Measurements from ENCODE around the gene LIME1. TPM values are rescaled to one million over a fixed set of nuclear protein-coding genes. Genes with fewer than 3 reads are reported as not detected.

The LIME1 gene
- total and polyA plus RNA-seq, 4 donors = 6.5 to 57.6 (median 8.6) TPM

DNA sequence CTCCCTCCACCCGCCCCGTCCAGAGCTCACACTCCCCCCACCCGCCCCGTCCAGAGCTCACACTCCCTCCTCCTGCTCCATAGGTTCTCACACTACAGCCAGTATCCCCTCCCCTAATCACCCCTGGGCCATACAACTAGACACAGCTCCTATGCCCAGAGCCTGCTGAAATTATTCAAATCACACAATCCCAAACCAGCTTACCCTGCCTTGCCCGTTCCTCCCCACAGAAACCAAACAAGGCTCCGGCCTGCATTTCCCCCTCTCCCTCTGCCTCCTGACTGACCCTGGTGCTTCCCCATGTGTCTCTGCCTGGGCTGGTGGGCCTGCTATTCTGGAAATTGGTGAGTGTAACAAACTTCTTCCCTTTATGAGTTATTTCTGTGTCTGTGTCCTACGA lies 21.7 kb downstream of the LIME1 start:
- H3K27ac ChIP-seq (ENCODE audit: low read depth in 1 of 2, low read length in 2 of 2) = no peak overlapping the region
- intact Hi-C loops (cut with DNase I) = no loop called here
- DNase-seq (no peak), ATAC-seq (ENCODE audit: low FRiP score) (no peak)
- H3K36me3 ChIP-seq (ENCODE audit: control insufficient read depth in 1 of 2, insufficient read depth in 2 of 2, low read length in 1 of 2) = no peaks in the 10 kb centered on the region
- H3K27me3 ChIP-seq (ENCODE audit: control insufficient read depth in 1 of 2, insufficient read depth in 2 of 2, low read length in 1 of 2) = no peaks in the 10 kb centered on the region
- no peaks in the 10 kb centered on the region for H3K4me1 ChIP-seq (ENCODE audit: control insufficient read depth in 1 of 2, insufficient read depth in 2 of 2, low read length in 2 of 2)
- H3K4me3 ChIP-seq (ENCODE audit: low read length in 2 of 2) = no peak overlapping the region
- H3K9me3 ChIP-seq (ENCODE audit: control insufficient read depth, low read length) = no peaks in the 10 kb centered on the region
- WGBS, 2 donors = 94 to 96% methylated on average over 5 to 7 of the region's 7 CpGs

DNA sequence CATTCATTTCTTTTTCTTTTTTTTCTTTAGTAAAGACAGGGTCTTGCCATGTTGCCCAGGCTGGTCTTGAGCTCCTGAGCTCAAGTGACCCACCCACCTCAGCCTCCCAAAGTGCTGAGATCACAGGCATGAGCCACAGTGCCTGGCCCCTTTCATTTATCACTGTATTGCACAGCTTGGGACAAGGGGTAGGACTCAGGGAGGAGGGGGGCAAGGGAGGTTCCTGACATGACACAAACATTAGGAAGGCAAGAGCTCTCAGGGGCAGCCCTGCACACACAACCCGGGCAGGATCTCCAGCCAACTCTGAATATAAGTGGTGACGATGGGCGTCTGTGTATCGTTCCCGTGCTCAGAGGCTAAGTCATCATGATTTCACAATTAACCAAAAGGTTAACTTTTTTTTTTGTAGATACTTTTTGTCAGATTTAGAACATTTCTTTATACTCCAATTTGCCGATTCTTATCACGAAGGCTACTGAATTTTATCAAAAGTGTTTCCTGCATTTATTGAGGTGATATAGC lies 23.0 kb downstream of the LIME1 start:
- Histone ChIP-seq H3K4me1 (ENCODE audit: control insufficient read depth in 1 of 2, insufficient read depth in 2 of 2, low read length in 2 of 2) (no peaks in the 10 kb centered on the region), H3K36me3 (ENCODE audit: control insufficient read depth in 1 of 2, insufficient read depth in 2 of 2, low read length in 1 of 2) (no peaks in the 10 kb centered on the region), H3K27ac (ENCODE audit: low read depth in 1 of 2, low read length in 2 of 2) (no peak overlapping the region), H3K27me3 (ENCODE audit: control insufficient read depth in 1 of 2, insufficient read depth in 2 of 2, low read length in 1 of 2) (no peaks in the 10 kb centered on the region), H3K9me3 (ENCODE audit: control insufficient read depth, low read length) (no peaks in the 10 kb centered on the region), H3K4me3 (ENCODE audit: low read length in 2 of 2) (no peak overlapping the region)
- ATAC-seq (ENCODE audit: low FRiP score) (no peak), DNase-seq (no peak)
- 88 to 89% methylated on average over 7 of the region's 7 CpGs for WGBS, 2 donors
- intact Hi-C loops (cut with DNase I) = no loop called here

DNA sequence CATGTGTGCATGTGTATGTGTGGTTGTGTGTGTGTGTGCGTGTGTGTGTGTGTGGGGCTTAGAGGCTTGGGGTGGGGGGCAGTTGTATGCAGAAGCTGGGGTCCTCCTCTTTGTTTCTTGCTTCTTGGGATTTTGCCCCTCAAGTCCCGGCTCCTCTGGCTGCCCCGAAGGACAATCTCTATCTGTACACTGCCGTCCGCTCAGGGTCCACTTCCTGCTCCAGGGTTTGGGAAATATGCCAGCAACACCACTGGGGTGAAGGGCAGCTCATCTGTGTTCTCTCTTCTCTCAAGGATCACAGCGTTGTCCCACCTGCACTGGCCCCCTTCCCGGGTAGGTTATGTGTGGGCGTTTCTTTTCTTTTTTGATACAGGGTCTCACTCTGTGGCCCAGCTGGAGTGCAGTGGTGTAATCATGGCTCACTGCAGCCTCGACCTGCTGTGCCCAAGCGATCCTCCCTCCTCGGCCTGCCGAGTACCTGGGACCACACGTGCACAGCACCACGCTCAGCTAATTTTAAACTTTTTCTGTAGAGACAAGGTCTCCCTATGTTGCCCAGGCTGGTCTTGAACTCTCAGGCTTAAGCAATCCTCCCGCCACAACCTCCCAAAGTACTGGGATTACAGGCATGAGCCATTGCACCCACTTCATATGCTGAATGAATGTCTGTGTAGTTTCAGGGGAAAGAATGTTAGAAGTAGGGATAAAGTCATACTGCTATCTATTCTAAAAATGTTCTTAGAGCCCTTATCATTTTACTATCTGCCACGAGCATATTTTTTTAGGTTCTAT lies 28.8 kb downstream of the LIME1 start:
- 85 to 88% methylated on average over 16 of the region's 16 CpGs for WGBS, 2 donors
- intact Hi-C loops (cut with DNase I) = no loop called here
- no peak for ATAC-seq (ENCODE audit: low FRiP score)
- Histone ChIP-seq H3K27ac (ENCODE audit: low read depth in 1 of 2, low read length in 2 of 2) (no peak overlapping the region), H3K9me3 (ENCODE audit: control insufficient read depth, low read length) (no peaks in the 10 kb centered on the region), H3K36me3 (ENCODE audit: control insufficient read depth in 1 of 2, insufficient read depth in 2 of 2, low read length in 1 of 2) (no peaks in the 10 kb centered on the region), H3K4me3 (ENCODE audit: low read length in 2 of 2) (no peak overlapping the region), H3K4me1 (ENCODE audit: control insufficient read depth in 1 of 2, insufficient read depth in 2 of 2, low read length in 2 of 2) (no peaks in the 10 kb centered on the region), H3K27me3 (ENCODE audit: control insufficient read depth in 1 of 2, insufficient read depth in 2 of 2, low read length in 1 of 2) (no peaks in the 10 kb centered on the region)
- DNase-seq = no peak

DNA sequence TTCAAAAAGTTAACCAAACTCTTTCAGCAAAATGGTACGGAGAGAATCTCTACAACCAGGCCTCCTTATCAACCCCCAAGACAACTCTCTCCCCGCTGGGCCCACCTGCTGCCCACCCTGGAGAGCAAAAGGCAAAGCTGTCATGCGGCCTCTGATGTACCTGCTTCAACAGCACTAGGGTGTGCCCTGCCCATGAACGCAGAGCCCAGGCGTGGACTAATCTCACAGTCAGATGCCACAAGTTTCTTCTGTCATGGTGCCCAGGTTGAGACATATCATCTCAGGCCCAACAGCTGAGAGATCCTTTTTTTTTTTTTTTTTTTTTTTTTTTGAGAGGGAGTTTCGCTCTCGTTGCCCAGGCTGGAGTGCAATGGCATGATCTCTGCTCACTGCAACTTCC lies 29.4 kb downstream of the LIME1 start:
- WGBS, 2 donors = 89 to 90% methylated on average over 7 of the region's 7 CpGs
- Histone ChIP-seq H3K4me1 (ENCODE audit: control insufficient read depth in 1 of 2, insufficient read depth in 2 of 2, low read length in 2 of 2) (no peaks in the 10 kb centered on the region), H3K27ac (ENCODE audit: low read depth in 1 of 2, low read length in 2 of 2) (no peak overlapping the region), H3K27me3 (ENCODE audit: control insufficient read depth in 1 of 2, insufficient read depth in 2 of 2, low read length in 1 of 2) (no peaks in the 10 kb centered on the region), H3K4me3 (ENCODE audit: low read length in 2 of 2) (no peak overlapping the region), H3K9me3 (ENCODE audit: control insufficient read depth, low read length) (no peaks in the 10 kb centered on the region), H3K36me3 (ENCODE audit: control insufficient read depth in 1 of 2, insufficient read depth in 2 of 2, low read length in 1 of 2) (no peaks in the 10 kb centered on the region)
- no peak for DNase-seq
- intact Hi-C loops (cut with DNase I) = no loop called here
- ATAC-seq (ENCODE audit: low FRiP score) = no peak

DNA sequence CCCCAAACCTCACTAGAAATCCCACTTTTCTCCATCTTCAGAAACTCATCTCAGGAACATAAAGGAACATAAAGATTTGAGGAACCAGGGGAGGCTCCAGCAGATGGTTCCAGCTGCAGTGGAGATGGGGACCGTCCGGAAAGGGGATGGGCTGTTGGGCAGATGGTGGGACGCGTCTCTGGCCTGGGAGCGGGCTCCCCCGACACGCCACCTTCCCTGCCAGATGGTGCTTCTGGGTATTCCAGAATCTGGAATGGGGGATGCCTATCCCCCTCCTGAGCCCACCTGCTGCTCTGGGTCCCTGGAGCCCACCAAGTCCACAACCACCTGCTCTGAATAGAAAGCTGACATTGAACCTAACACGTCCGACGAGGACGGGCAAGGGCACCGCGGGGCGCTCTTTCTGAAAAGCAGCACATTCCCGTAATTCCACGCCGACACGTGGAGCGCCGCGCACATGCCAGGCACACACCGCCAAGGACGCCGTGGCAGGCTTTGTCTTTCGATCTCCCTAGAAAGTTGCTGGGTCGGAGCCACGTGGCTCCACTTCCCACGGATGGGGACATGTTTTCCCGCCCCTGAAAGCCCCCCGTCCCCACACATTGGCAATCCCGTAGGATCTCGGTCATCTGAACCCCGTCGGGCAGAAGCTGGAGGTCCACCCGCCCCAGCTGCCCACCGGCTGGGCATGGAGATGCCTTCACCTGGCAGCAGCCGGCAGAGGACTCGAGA lies 30.4 kb downstream of the LIME1 start:
- Histone ChIP-seq H3K9me3 (ENCODE audit: control insufficient read depth, low read length) (no peaks in the 10 kb centered on the region), H3K36me3 (ENCODE audit: control insufficient read depth in 1 of 2, insufficient read depth in 2 of 2, low read length in 1 of 2) (no peaks in the 10 kb centered on the region), H3K4me1 (ENCODE audit: control insufficient read depth in 1 of 2, insufficient read depth in 2 of 2, low read length in 2 of 2) (no peaks in the 10 kb centered on the region), H3K27ac (ENCODE audit: low read depth in 1 of 2, low read length in 2 of 2) (no peak overlapping the region), H3K4me3 (ENCODE audit: low read length in 2 of 2) (no peak overlapping the region), H3K27me3 (ENCODE audit: control insufficient read depth in 1 of 2, insufficient read depth in 2 of 2, low read length in 1 of 2) (no peaks in the 10 kb centered on the region)
- DNase-seq (no peak), ATAC-seq (ENCODE audit: low FRiP score) (no peak)
- intact Hi-C loops (cut with DNase I) = no loop called here
- 96 to 97% methylated on average over 37 to 38 of the region's 38 CpGs for WGBS, 2 donors

DNA sequence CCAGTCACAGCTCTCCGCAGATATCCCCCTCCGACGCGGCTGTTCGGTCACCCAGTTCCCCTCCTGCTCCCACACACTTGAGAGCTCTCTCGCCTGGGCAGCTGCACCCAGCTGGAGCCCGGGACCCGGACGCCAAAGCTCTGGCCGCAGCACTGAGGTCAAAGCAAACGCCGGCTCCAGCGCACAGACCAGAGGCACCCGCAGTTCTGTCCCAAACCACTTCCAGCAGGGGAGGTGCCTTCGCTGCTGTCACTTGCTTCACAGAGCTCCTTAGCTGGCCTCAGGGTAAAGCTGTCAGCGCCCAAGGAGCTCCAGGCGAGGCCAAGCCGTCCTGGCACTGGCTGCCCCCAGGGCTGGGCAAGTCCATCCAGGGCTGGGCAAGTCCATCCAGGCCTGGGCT lies 31.0 kb downstream of the LIME1 start:
- Histone ChIP-seq H3K27me3 (ENCODE audit: control insufficient read depth in 1 of 2, insufficient read depth in 2 of 2, low read length in 1 of 2) (no peaks in the 10 kb centered on the region), H3K36me3 (ENCODE audit: control insufficient read depth in 1 of 2, insufficient read depth in 2 of 2, low read length in 1 of 2) (no peaks in the 10 kb centered on the region), H3K9me3 (ENCODE audit: control insufficient read depth, low read length) (no peaks in the 10 kb centered on the region), H3K4me1 (ENCODE audit: control insufficient read depth in 1 of 2, insufficient read depth in 2 of 2, low read length in 2 of 2) (no peaks in the 10 kb centered on the region), H3K4me3 (ENCODE audit: low read length in 2 of 2) (no peak overlapping the region), H3K27ac (ENCODE audit: low read depth in 1 of 2, low read length in 2 of 2) (no peak overlapping the region)
- WGBS, 2 donors = 89% methylated on average over 18 of the region's 18 CpGs
- intact Hi-C loops (cut with DNase I) = no loop called here
- ATAC-seq (ENCODE audit: low FRiP score) (no peak), DNase-seq (no peak)

DNA sequence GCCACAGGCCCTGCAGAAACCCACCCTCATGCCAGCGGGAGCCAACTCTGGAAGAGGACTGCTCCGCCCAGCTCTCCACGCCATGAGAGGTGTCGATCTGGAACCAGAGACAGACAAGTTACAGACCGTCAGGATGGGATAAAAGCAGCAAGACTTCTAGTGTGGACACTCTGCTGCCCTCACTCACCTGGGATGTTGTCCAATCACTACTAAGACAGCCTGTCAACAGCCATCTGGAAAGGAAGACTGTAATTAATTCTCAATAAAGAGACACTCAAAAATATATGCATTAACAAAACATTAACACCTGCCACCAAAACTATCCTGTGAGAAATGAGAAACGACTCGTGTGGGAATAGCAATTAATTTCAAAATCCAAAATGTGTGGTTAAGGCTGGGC lies 31.4 kb downstream of the LIME1 start:
- Histone ChIP-seq H3K4me1 (ENCODE audit: control insufficient read depth in 1 of 2, insufficient read depth in 2 of 2, low read length in 2 of 2) (no peaks in the 10 kb centered on the region), H3K27ac (ENCODE audit: low read depth in 1 of 2, low read length in 2 of 2) (no peak overlapping the region), H3K4me3 (ENCODE audit: low read length in 2 of 2) (no peak overlapping the region), H3K27me3 (ENCODE audit: control insufficient read depth in 1 of 2, insufficient read depth in 2 of 2, low read length in 1 of 2) (no peaks in the 10 kb centered on the region), H3K36me3 (ENCODE audit: control insufficient read depth in 1 of 2, insufficient read depth in 2 of 2, low read length in 1 of 2) (no peaks in the 10 kb centered on the region), H3K9me3 (ENCODE audit: control insufficient read depth, low read length) (no peaks in the 10 kb centered on the region)
- DNase-seq (no peak), ATAC-seq (ENCODE audit: low FRiP score) (no peak)
- 93% methylated on average over 7 of the region's 7 CpGs for WGBS, 2 donors
- intact Hi-C loops (cut with DNase I) = no loop called here

DNA sequence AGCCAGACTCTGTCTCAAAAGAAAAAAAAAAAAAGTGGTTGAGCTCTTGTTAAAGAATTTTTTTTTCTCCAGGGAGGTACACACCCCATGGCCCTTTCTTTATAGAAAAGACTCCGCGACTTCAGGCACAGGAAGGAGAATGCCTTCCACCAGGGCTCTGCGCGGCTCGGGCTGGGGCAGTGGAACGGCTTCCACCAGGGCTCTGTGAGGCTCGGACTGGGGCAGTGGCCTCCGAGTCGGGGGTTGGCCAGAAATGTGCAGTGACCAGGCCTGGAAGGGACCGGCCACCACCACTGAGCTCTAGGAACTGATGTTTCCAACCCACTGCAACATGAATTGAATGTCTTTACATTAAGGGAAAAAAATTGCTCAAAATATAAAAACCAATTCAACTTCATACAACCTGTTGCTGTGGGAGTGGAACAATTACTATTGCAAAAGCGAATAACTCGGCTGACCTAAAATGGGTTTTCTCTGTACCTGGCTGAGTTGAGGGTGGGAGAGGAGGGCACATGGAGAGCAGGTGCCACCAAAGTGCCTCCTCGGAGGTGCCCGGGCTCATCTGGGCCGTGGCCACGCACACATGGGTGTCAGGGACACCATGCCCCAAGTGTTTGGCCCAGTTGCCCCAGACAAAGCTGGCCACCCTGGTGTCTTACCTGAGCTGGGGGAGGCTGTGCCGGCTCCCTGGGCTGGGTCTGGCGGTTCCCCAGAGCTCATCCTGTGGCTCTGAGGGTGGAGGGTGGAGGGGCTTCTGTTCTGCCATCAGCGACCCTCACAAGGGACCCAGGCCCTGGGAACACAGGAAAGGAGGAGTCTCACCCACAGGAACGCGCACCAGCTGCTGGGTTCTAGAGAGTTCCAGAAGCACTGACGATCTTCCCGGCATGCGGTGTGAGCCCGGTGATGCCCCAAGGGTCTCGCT lies 32.4 kb downstream of the LIME1 start:
- DNase-seq (no peak), ATAC-seq (ENCODE audit: low FRiP score) (no peak)
- intact Hi-C loops (cut with DNase I) = no loop called here
- Histone ChIP-seq H3K4me1 (ENCODE audit: control insufficient read depth in 1 of 2, insufficient read depth in 2 of 2, low read length in 2 of 2) (no peaks in the 10 kb centered on the region), H3K27me3 (ENCODE audit: control insufficient read depth in 1 of 2, insufficient read depth in 2 of 2, low read length in 1 of 2) (no peaks in the 10 kb centered on the region), H3K27ac (ENCODE audit: low read depth in 1 of 2, low read length in 2 of 2) (no peak overlapping the region), H3K36me3 (ENCODE audit: control insufficient read depth in 1 of 2, insufficient read depth in 2 of 2, low read length in 1 of 2) (no peaks in the 10 kb centered on the region), H3K9me3 (ENCODE audit: control insufficient read depth, low read length) (no peaks in the 10 kb centered on the region), H3K4me3 (ENCODE audit: low read length in 2 of 2) (no peak overlapping the region)
- WGBS, 2 donors = 94 to 95% methylated on average over 26 of the region's 26 CpGs
